Measurements from ENCODE around the gene CFAP97. TPM values are rescaled to one million over a fixed set of nuclear protein-coding genes. Genes with fewer than 3 reads are reported as not detected.
A peak's percentile ranks its signal among the peaks of the same experiment; 100 is the strongest.
"Not testable (repeated sequence)": the region's sequence is repeated elsewhere in the genome, so short reads cannot be mapped to it uniquely, and the experiment has no call there.

CFAP97 gene
- total RNA-seq, 2 donors from 2014 or later: 12.2 to 22.4 TPM

DNA sequence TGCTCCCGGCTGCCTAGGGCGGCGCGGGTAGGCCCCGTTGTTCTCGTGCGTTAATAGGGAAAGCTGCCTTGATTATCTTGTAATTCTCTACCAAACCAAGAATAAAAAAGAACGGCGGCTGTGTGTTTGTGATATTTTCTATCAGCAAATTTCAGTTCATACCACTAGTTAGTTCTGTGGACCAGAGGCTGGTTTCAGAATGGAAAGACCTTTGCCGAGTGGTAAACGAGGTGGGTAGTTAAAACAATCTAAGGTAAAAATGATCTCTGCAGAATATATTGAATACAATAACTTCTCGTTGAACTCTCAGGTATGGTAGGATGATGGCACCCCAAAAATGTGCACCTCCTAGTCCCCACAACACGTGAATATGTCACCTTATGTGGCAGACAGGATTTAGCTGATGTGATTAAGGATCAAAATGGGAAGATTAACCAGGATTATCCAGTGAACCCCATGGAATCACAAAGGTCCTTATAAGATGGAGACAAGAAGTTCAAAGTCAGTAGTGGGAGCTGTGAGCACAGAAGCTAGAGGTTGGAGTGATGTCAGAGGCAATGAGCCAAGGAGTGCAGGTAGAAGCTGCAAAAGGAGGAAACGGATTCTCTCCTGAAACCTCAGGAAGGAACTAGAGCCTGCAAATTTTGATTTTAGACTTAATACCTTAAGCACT, 574 bp upstream of the CFAP97 start:
- Histone ChIP-seq H3K9ac (ENCODE audit: low read depth in 2 of 2, low read length in 2 of 2) (peak overlapping the region; percentile 80 to 96), H3K4me1 (no peaks in the 10 kb centered on the region), H3K9me3 (no peaks in the 10 kb centered on the region), H3K27me3 (no peaks in the 10 kb centered on the region), H3K27ac (peak overlapping the region; percentile 90), H3K36me3 (no peaks in the 10 kb centered on the region), H3K4me3 (peak overlapping the region; percentile 83)
- TF ChIP-seq CTCF (IDR thresholded peaks at IDR 0.05): no peak
- intact Hi-C loops (cut with DNase I): loop anchor here (10.0 kb wide), 1 partner anchor 190 kb away; the partner anchor contains the start of genes ANKRD37 and LRP2BP
- peak; percentile 44 for DNase-seq

DNA sequence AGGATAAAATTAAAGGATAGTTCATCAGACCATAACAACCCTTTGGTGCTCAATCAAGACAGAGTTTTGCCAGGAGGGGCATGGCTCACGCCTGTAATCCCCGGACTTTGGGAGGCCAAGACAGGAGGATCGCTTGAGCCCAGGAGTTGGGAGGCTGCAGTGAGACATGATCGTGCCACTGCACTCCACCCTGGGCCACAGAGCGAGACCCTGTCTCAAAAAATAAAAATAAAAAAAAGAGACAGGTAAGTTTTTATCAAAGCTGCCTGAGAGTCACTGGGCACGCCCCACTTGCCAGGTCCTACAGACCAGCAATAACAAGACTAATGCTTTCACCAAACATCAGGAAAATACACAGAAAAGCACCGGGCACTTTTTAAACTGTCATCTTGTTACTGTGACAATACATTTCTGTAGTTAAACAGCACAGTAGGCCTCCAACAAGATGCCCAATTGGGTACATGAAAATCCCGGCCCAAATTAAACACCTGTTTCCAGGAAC, 765 bp downstream of the CFAP97 start:
- DNase-seq: no peak
- Histone ChIP-seq H3K9ac (ENCODE audit: low read depth in 2 of 2, low read length in 2 of 2) (peak overlapping the region; percentile 78 to 96), H3K27me3 (no peaks in the 10 kb centered on the region), H3K4me1 (no peaks in the 10 kb centered on the region), H3K9me3 (no peaks in the 10 kb centered on the region), H3K36me3 (no peaks in the 10 kb centered on the region), H3K27ac (peak overlapping the region; percentile 90), H3K4me3 (peak overlapping the region; percentile 83)
- intact Hi-C loops (cut with DNase I): loop anchor here (10.0 kb wide), 1 partner anchor 192 kb away; the partner anchor contains the start of genes ANKRD37 and LRP2BP
- TF ChIP-seq CTCF (IDR thresholded peaks at IDR 0.05): no peak

- intact Hi-C loops (cut with DNase I): loop anchor here (10.0 kb wide), 1 partner anchor 193 kb away; the partner anchor contains the start of genes ANKRD37 and LRP2BP
- no peaks in the 10 kb centered on the region for H3K9me3 ChIP-seq
- no peaks in the 10 kb centered on the region for H3K27me3 ChIP-seq
- H3K9ac ChIP-seq (ENCODE audit: low read depth in 2 of 2, low read length in 2 of 2): no peak overlapping the region
- H3K27ac ChIP-seq: peak overlapping the region; percentile 90
- no peaks in the 10 kb centered on the region for H3K36me3 ChIP-seq
- TF ChIP-seq CTCF (IDR thresholded peaks at IDR 0.05): no peak
- peak; percentile 39 for DNase-seq
- no peaks in the 10 kb centered on the region for H3K4me1 ChIP-seq
- H3K4me3 ChIP-seq: no peak overlapping the region
Measured at GRCh38 chr4:185201977-185202962, 1.5 kb downstream of the CFAP97 start.

- H3K27ac ChIP-seq; H3K9ac ChIP-seq (ENCODE audit: low read depth in 2 of 2, low read length in 2 of 2); H3K36me3 ChIP-seq; DNase-seq; H3K9me3 ChIP-seq; H3K4me3 ChIP-seq; H3K4me1 ChIP-seq; H3K27me3 ChIP-seq; intact Hi-C loops (cut with DNase I): not testable (repeated sequence)
Measured at GRCh38 chr4:185198189-185198588, 5.6 kb downstream of the CFAP97 start.

GRCh38 chr4:185196437-185196836, 7.4 kb downstream of the CFAP97 start:
- intact Hi-C loops (cut with DNase I): no loop called here
- H3K4me3 ChIP-seq: no peak overlapping the region
- H3K9me3 ChIP-seq: no peaks in the 10 kb centered on the region
- no peaks in the 10 kb centered on the region for H3K36me3 ChIP-seq
- no peak overlapping the region for H3K27ac ChIP-seq
- TF ChIP-seq CTCF (IDR thresholded peaks at IDR 0.05): no peak
- no peak for DNase-seq
- no peaks in the 10 kb centered on the region for H3K27me3 ChIP-seq
- H3K9ac ChIP-seq (ENCODE audit: low read depth in 2 of 2, low read length in 2 of 2): no peak overlapping the region
- H3K4me1 ChIP-seq: no peaks in the 10 kb centered on the region
